Endothelial cell of umbilical vein (primary cell): ENCODE data around the gene KRT6C. TPM values are rescaled to one million over a fixed set of nuclear protein-coding genes. Genes with fewer than 3 reads are reported as not detected.

Experiments used
- BruUV-seq: library from RNA; stranded (reverse); fragments of 400-500 nt; replicated peaks from 2 replicates; lab custom pipeline; 2021; lab: Mats Ljungman, UMichigan
- CTCF ChIA-PET: fragments of 300-600, 350-600 bp; sonication (Branson Sonifier 250); formaldehyde crosslinking; loops from one replicate; lab custom pipeline; 2021; ENCODE audit warnings: antibody characterized with exemption, inconsistent platforms; lab: Charles Lee
- POLR2A ChIA-PET: fragments of 300-600, 350-600 bp; sonication (Branson Sonifier 250); formaldehyde crosslinking; loops from one replicate; lab custom pipeline; 2021; ENCODE audit warnings: antibody characterized with exemption, inconsistent platforms; lab: Charles Lee
- DNase-seq: peaks from one replicate; pipeline ENCODE4 v3.0.0-alpha.2; 2011; ENCODE audit warnings: low read depth, low spot score
- FAIRE-seq: peaks from 2 replicates; lab custom pipeline; 2011; peaks lifted over from hg19 to GRCh38; lab: Jason Lieb, UNC
- H2AFZ ChIP-seq: 2 replicates; pipeline ENCODE4 v1.6.0; 2012; ENCODE audit warnings: low read depth, low read length, control low read depth, inconsistent platforms
- H3K27ac ChIP-seq: 2 replicates; pipeline ENCODE4 v1.5.1; 2011; ENCODE audit warnings: low read depth, mild to moderate bottlenecking, control low read depth, low read length, moderate library complexity; ENCODE audit not compliant: insufficient read depth
- H3K27me3 ChIP-seq, 2 experiments: 2 replicates each; pipeline versions ENCODE4 v1.6.0 to v1.6.1; 2011; ENCODE audit warnings: low read length in 2 of 2, mixed read lengths in 1 of 2; ENCODE audit not compliant: control insufficient read depth in 2 of 2, insufficient read depth in 2 of 2
- H3K36me3 ChIP-seq, 2 experiments: 2 replicates in 1 of 2; 3 replicates in 1 of 2; pipeline ENCODE4 v1.5.1; 2011; ENCODE audit warnings: low read length in 2 of 2, mild to moderate bottlenecking in 1 of 2, moderate library complexity in 1 of 2; ENCODE audit not compliant: control insufficient read depth in 2 of 2, insufficient read depth in 2 of 2; ENCODE audit errors: extremely low read depth in 1 of 2
- H3K4me1 ChIP-seq: 3 replicates; pipeline ENCODE4 v1.5.1; 2011; ENCODE audit warnings: mild to moderate bottlenecking, low read length; ENCODE audit not compliant: control insufficient read depth, insufficient read depth; ENCODE audit errors: extremely low read depth
- H3K4me2 ChIP-seq: 2 replicates; pipeline ENCODE4 v1.6.1; 2011; ENCODE audit warnings: low read length, control low read depth, mixed read lengths; ENCODE audit not compliant: insufficient read depth
- H3K4me3 ChIP-seq, 3 experiments: fragments of 200-600 bp in 1 of 3; sonication (generic), shearing (Covaris generic) in 1 of 3; replicated peaks in 1 of 3; 2 replicates each; pipeline ENCODE4 v1.5.1; 2011 to 2016; ENCODE audit warnings: control low read depth in 3 of 3, low read length in 3 of 3, mild to moderate bottlenecking in 2 of 3, inconsistent platforms in 1 of 3, low read depth in 1 of 3, moderate library complexity in 1 of 3; ENCODE audit not compliant: insufficient read depth in 1 of 3
- H3K79me2 ChIP-seq: 2 replicates; pipeline ENCODE4 v1.6.0; 2012; ENCODE audit warnings: low read length, inconsistent platforms; ENCODE audit not compliant: control insufficient read depth, insufficient read depth
- H3K9ac ChIP-seq: replicated peaks from 2 replicates; pipeline ENCODE3; 2011; ENCODE audit warnings: low read length, control low read depth; ENCODE audit not compliant: insufficient read depth; ENCODE audit errors: extremely low read depth
- H3K9me1 ChIP-seq: replicated peaks from 3 replicates; pipeline ENCODE4 v1.6.0; 2011; ENCODE audit warnings: mild to moderate bottlenecking, low read length; ENCODE audit not compliant: control insufficient read depth, insufficient read depth; ENCODE audit errors: extremely low read depth
- H3K9me3 ChIP-seq: replicated peaks from 2 replicates; pipeline ENCODE4 v1.5.1; 2012; ENCODE audit warnings: low read length, inconsistent platforms; ENCODE audit not compliant: control insufficient read depth, insufficient read depth
- H4K20me1 ChIP-seq: replicated peaks from 2 replicates; pipeline ENCODE3; 2011; ENCODE audit warnings: mild to moderate bottlenecking, low read length; ENCODE audit not compliant: control insufficient read depth, insufficient read depth; ENCODE audit errors: extremely low read depth
- EZH2 ChIP-seq: IDR thresholded peaks from 2 replicates; pipeline ENCODE4 v1.6.1; 2012; ENCODE audit warnings: borderline replicate concordance, low read depth, mild to moderate bottlenecking, moderate library complexity, low read length, inconsistent platforms; ENCODE audit not compliant: severe bottlenecking
- FOS ChIP-seq: IDR thresholded peaks from 2 replicates; pipeline ENCODE4 v1.6.1; 2011; ENCODE audit warnings: mild to moderate bottlenecking, low read length, moderate library complexity, borderline replicate concordance; ENCODE audit not compliant: insufficient read depth
- GATA2 ChIP-seq: IDR thresholded peaks from 2 replicates; pipeline ENCODE4 v1.7.0; 2011; ENCODE audit warnings: low read depth, mild to moderate bottlenecking, moderate library complexity, mixed read lengths, low read length; ENCODE audit not compliant: insufficient read length, insufficient read depth
- JUN ChIP-seq: IDR thresholded peaks from 2 replicates; pipeline ENCODE4 v1.6.1; 2011; ENCODE audit warnings: borderline replicate concordance, low read depth; ENCODE audit not compliant: insufficient read length, insufficient read depth
- MYC ChIP-seq: IDR thresholded peaks from one replicate; pipeline ENCODE4 v1.6.1; 2011; ENCODE audit warnings: mild to moderate bottlenecking, low read depth, low read length
- POLR2A ChIP-seq: IDR thresholded peaks from 2 replicates; pipeline ENCODE4 v1.6.1; 2012; ENCODE audit warnings: low read depth, mild to moderate bottlenecking, control low read depth, low read length
- POLR2AphosphoS5 ChIP-seq: IDR thresholded peaks from 2 replicates; pipeline ENCODE4 v1.6.1; 2012; ENCODE audit warnings: low read depth, mild to moderate bottlenecking, control low read depth, low read length, moderate library complexity; ENCODE audit not compliant: insufficient read depth
- dilution Hi-C: fragments of 300-500 bp; cut with MboI; formaldehyde crosslinking; loops from one replicate; pipeline ENCODE4 v1.15.0; 2019; ENCODE audit warnings: low sequenced_read_pairs; ENCODE audit not compliant: extremely low pct_ligation_motif_present
- intact Hi-C: fragments of 100-400 bp; cut with micrococcal nuclease; formaldehyde crosslinking; loops from one replicate; pipeline ENCODE4 v1.10.0; 2022
- polyA plus RNA-seq, 4 experiments: library from polyadenylated mRNA; depleted of rRNA in 3 of 4; stranded (reverse) in 3 of 4; unstranded in 1 of 4; fragments of >200 nt; gene quantifications; 2 replicates each; pipeline versions ENCODE4 v1.2.1 to v1.2.3, GENCODE V29; 2011 to 2012; ENCODE audit warnings: missing spikeins in 1 of 4
- total RNA-seq: library from RNA; stranded (reverse); gene quantifications from 2 replicates; pipeline ENCODE4 v1.2.3, GENCODE V29; 2021
- TF ChIP-seq, protein P1 (sequence below), 2 donors: IDR thresholded peaks; 1 replicate in 1 of 2; 2 replicates in 1 of 2; pipeline ENCODE4 v1.5.1; 2011; ENCODE audit warnings: low read length in 2 of 2, mild to moderate bottlenecking in 2 of 2, moderate library complexity in 2 of 2, control low read depth in 1 of 2, inconsistent platforms in 1 of 2, low read depth in 1 of 2; ENCODE audit not compliant: insufficient read depth in 1 of 2; ENCODE audit errors: extremely low read depth in 1 of 2
- TF ChIP-seq, protein P2 (sequence below): IDR thresholded peaks from 2 replicates; pipeline ENCODE4 v1.6.1; 2011; ENCODE audit not compliant: insufficient read depth, insufficient read length

Gene KRT6C
- total and polyA plus RNA-seq, 2 donors (not counting 3 experiments of a cell fraction or from before 2014, with no cell fraction given) = not detected

GRCh38 chr12:52487211-52487610, 13.6 kb upstream of the KRT6C start:
- no peak for FAIRE-seq

More at GRCh38 chr12:52487211-52487610, 13.6 kb upstream of the KRT6C start:
- Histone ChIP-seq H4K20me1 (no peaks in the 10 kb centered on the region), H3K9ac (no peak overlapping the region), H3K4me3 (no peak overlapping the region), H3K9me1 (no peaks in the 10 kb centered on the region), H3K27me3 (peaks cover 0 to 5% of the 10 kb centered on the region in 2 experiments), H3K27ac (no peak overlapping the region), H3K4me2 (no peak overlapping the region), H3K4me1 (no peaks in the 10 kb centered on the region), H3K9me3 (no peaks in the 10 kb centered on the region), H3K36me3 (no peaks in the 10 kb centered on the region), H3K79me2 (no peaks in the 10 kb centered on the region), H2AFZ (no peak overlapping the region)
- DNase-seq = no peak
- TF ChIP-seq FOS = no peak
- TF ChIP-seq MYC = no peak
- TF ChIP-seq, protein P1, sequence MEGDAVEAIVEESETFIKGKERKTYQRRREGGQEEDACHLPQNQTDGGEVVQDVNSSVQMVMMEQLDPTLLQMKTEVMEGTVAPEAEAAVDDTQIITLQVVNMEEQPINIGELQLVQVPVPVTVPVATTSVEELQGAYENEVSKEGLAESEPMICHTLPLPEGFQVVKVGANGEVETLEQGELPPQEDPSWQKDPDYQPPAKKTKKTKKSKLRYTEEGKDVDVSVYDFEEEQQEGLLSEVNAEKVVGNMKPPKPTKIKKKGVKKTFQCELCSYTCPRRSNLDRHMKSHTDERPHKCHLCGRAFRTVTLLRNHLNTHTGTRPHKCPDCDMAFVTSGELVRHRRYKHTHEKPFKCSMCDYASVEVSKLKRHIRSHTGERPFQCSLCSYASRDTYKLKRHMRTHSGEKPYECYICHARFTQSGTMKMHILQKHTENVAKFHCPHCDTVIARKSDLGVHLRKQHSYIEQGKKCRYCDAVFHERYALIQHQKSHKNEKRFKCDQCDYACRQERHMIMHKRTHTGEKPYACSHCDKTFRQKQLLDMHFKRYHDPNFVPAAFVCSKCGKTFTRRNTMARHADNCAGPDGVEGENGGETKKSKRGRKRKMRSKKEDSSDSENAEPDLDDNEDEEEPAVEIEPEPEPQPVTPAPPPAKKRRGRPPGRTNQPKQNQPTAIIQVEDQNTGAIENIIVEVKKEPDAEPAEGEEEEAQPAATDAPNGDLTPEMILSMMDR (IDR thresholded peaks at IDR 0.05; ENCODE audit: extremely low read depth in 1 of 2, insufficient read depth in 1 of 2, low read depth in 1 of 2, low read length in 2 of 2) = no peak
- no peak for TF ChIP-seq POLR2A
- no peak for TF ChIP-seq GATA2
- no peak for TF ChIP-seq POLR2AphosphoS5
- TF ChIP-seq, protein P2, sequence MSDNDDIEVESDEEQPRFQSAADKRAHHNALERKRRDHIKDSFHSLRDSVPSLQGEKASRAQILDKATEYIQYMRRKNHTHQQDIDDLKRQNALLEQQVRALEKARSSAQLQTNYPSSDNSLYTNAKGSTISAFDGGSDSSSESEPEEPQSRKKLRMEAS = no peak
- no peak for TF ChIP-seq EZH2
- TF ChIP-seq JUN = no peak
- BruUV-seq = no TSS peak
- intact Hi-C loops = no loop called here
- ChIA-PET CTCF (no interaction called here), POLR2A (no interaction called here)
- dilution Hi-C loops = no loop called here
